Retinal pigment epithelial cell (primary cell): ENCODE results near the gene GALNT2.
A peak's percentile ranks its signal among the peaks of the same experiment; 100 is the strongest.

ENCODE experiments used
- DNase-seq: peaks from one replicate; pipeline ENCODE4 v3.0.0-alpha.2; 2010; ENCODE audit warnings: low read depth
- H3K4me3 ChIP-seq: 2 replicates; pipeline ENCODE4 v1.5.1; 2011; ENCODE audit warnings: mild to moderate bottlenecking, low read length, control low read depth, moderate library complexity
- TF ChIP-seq, protein P1 (sequence below): conservative IDR thresholded peaks from 2 replicates; pipeline ENCODE4 v1.5.1; 2011; ENCODE audit warnings: low read depth, low read length, control low read depth, inconsistent platforms

The GALNT2 gene

DNA sequence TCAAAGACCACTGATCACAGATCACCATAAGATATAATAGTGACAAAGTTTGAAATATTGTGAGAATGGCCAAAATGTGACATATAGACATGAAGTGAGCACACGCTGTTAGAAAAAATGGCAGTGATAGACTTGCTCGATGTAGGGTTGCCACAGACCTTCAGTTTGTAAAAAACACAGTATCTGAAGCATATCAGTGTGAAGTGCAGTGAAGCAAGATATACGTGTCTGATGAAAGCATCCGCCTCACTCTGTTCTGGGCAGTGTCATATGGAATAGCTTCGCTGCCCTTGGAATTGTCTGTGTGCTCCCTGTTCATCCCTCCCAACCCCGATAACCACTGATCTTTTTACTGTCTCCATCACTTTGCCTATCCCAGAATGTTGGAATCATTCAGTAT lies 50.7 kb downstream of the GALNT2 start:
- H3K4me3 ChIP-seq = no peak overlapping the region
- no peak for DNase-seq
- TF ChIP-seq, protein P1, sequence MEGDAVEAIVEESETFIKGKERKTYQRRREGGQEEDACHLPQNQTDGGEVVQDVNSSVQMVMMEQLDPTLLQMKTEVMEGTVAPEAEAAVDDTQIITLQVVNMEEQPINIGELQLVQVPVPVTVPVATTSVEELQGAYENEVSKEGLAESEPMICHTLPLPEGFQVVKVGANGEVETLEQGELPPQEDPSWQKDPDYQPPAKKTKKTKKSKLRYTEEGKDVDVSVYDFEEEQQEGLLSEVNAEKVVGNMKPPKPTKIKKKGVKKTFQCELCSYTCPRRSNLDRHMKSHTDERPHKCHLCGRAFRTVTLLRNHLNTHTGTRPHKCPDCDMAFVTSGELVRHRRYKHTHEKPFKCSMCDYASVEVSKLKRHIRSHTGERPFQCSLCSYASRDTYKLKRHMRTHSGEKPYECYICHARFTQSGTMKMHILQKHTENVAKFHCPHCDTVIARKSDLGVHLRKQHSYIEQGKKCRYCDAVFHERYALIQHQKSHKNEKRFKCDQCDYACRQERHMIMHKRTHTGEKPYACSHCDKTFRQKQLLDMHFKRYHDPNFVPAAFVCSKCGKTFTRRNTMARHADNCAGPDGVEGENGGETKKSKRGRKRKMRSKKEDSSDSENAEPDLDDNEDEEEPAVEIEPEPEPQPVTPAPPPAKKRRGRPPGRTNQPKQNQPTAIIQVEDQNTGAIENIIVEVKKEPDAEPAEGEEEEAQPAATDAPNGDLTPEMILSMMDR = no peak

DNA sequence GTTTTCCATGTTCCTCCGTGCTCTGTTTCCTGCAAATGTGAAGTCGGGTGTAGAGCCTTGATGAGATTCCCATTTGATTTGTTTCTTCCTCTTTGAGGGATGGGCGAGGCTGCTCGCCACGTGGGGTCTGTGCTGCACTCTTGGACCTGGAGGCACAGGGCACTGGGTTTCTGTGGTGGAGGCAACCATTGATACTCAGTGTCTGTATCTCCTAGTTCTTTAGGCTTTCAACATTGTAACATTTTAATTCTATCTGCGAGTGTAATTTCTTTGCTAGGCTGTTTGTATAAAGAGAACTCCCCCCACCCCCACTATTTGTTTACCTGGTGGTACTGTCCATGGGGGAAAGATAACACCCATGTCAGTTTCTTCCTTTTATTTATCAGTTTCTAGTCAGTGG lies 52.3 kb downstream of the GALNT2 start:
- no peak overlapping the region for H3K4me3 ChIP-seq
- TF ChIP-seq, protein P1 = no peak
- DNase-seq = no peak

DNA sequence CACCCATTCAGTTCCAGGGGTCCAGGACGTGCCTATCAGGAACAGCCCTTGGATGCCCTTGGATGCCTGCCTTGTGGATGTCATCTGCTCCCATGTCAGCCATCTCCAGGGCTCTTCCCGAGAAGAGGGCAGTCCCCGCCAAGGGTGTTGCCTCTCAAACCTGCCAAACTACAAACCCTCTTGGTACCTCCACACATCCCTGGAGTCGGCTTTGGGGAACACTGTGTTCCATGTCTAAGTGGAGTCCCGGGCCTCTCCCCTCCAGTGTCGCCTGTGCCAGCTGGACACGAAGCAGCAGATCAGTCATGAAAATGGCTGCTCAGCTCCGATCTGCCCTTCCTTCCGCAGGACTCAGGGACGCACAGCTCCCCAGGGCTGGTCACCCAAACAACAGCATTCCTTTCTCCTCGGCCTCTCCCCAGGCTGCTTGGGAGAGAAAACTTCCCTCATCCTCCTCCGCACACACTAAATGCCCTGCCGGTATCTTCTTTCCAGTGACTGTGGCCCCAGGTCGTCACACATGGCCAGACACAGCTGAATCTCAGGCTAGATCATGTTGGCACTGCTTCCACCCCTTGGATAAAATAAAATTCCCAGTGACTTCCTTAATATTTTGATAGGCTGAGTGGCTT lies 53.4 kb downstream of the GALNT2 start:
- TF ChIP-seq, protein P1 = no peak
- H3K4me3 ChIP-seq = no peak overlapping the region
- no peak for DNase-seq

DNA sequence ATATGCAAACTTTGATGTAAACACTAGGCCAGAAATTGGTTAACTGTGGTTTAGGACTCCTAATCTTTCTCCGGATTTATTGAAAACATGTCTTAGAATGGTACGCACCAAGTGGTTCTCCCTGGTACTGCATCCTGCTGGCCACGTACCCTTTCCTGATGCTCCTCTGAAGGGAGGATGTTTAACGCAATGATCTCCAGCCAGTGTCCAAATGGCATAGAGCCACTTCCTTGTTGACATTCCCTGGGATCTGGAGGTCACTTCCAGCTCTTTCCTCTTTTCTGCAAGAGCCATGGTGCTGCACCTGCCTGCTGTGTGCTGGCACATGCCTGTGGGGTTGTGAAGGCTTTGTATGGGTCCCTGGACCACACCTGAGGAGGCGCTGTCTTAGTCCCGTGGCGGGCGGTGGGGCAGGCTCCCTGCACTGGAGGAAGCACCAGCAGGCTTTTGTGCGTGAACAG lies 53.9 kb downstream of the GALNT2 start:
- TF ChIP-seq, protein P1 = peak; percentile 73
- no peak overlapping the region for H3K4me3 ChIP-seq
- DNase-seq = no peak

DNA sequence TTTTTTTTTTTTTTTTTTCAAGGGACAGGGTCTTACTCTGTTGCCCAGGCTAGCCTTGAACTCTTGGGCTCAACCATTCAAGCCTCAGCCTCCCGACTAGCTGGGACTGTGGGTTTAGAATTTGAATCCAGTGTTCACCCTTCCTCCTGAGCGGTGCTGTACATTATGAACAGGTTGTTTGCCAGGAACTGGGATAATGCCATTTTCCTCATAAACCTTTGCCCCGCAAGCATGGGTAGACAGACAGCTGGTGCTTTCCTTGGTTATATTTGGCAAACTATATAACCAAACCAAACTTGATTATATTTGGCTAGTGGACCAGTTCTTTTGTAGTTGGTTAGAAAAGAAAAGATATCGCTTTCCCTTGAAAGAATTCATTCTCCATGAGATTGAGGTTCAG lies 54.9 kb downstream of the GALNT2 start:
- H3K4me3 ChIP-seq = no peak overlapping the region
- TF ChIP-seq, protein P1 = no peak
- DNase-seq = no peak

DNA sequence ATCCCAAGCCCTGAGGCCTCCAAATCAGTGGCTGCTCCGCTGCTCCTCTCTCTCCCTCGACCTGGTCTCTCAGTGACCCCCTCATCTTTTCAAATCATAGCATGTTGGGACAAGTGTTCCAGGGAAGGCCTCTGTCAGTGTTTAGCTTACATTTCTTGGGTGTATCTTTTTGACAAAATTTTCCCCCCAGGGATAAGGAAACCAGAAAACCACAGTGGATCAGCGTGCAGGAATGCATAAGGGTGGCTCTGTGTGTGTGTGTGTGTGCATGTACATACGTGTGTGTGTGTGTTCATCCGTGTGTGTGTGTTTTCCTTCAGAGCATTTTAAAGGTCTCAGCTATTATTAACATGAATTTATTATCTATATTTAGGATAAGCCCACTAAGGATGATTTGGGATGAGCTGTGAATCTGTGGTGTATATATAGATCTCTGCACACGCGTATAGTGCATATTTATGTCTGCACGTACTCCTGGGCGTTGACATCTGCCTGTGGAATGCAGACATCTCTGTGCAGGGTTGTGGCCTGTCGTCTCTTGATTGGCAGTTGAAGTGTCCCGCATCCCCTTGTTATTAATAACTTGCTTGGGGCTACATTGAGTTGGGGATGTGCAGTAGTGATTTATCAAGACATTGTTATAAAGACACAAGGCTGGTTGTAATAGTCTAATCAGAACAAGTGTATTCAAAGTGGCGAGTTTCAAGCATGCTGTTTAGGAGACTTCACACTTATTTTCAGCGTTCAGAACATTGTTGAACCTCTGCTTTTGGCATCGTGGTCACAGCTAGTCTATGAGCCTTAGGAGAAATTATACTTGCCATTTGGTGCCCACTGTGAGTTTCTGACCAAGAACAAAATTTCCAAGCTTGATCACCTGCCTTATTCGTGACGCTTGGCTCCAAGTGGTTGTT lies 55.6 kb downstream of the GALNT2 start:
- DNase-seq = no peak
- TF ChIP-seq, protein P1 = no peak
- no peak overlapping the region for H3K4me3 ChIP-seq
